Liver (tissue), 9 donors: Measurements from ENCODE around the gene PPP1R18. TPM values are rescaled to one million over a fixed set of nuclear protein-coding genes. Genes with fewer than 3 reads are reported as not detected.
A peak's percentile ranks its signal among the peaks of the same experiment; 100 is the strongest.

Experiments
- DNase-seq: peaks from one replicate; pipeline ENCODE4 v3.0.0-alpha.2; 2017; ENCODE audit warnings: low spot score
- H3K27ac ChIP-seq, 2 donors: one replicate each; pipeline ENCODE4 v1.7.0; 2013; ENCODE audit warnings: inconsistent platforms in 2 of 2, low read length in 2 of 2, control low read depth in 1 of 2, low read depth in 1 of 2, mild to moderate bottlenecking in 1 of 2
- H3K27me3 ChIP-seq, 4 donors: one replicate each; pipeline versions ENCODE4 v1.6.1 to v1.7.0; 2013; ENCODE audit warnings: low read length in 3 of 4, inconsistent platforms in 1 of 4, mild to moderate bottlenecking in 1 of 4, moderate library complexity in 1 of 4; ENCODE audit not compliant: control insufficient read depth in 4 of 4, insufficient read depth in 4 of 4
- H3K36me3 ChIP-seq, 4 donors: one replicate each; pipeline versions ENCODE4 v1.6.1 to v1.7.0; 2013; ENCODE audit warnings: low read length in 3 of 4, mild to moderate bottlenecking in 3 of 4, low read depth in 1 of 4, moderate library complexity in 1 of 4; ENCODE audit not compliant: control insufficient read depth in 4 of 4, insufficient read depth in 3 of 4
- H3K4me1 ChIP-seq, 4 donors: one replicate each; pipeline versions ENCODE4 v1.6.1 to v1.7.0; 2013; ENCODE audit warnings: low read length in 3 of 4, mild to moderate bottlenecking in 3 of 4, moderate library complexity in 1 of 4; ENCODE audit not compliant: control insufficient read depth in 4 of 4, insufficient read depth in 4 of 4
- H3K4me3 ChIP-seq, 3 donors: one replicate each; pipeline versions ENCODE4 v1.6.1 to v1.7.0; 2013; ENCODE audit warnings: low read length in 3 of 3, control low read depth in 1 of 3, low read depth in 1 of 3, mild to moderate bottlenecking in 1 of 3
- H3K9ac ChIP-seq, 2 donors: one replicate each; pipeline ENCODE4 v1.7.0; 2013; ENCODE audit warnings: low read length in 2 of 2, mild to moderate bottlenecking in 2 of 2, moderate library complexity in 2 of 2, control low read depth in 1 of 2, low read depth in 1 of 2
- H3K9me3 ChIP-seq, 4 donors: one replicate each; pipeline versions ENCODE4 v1.6.1 to v1.7.0; 2013; ENCODE audit warnings: low read length in 3 of 4; ENCODE audit not compliant: control insufficient read depth in 4 of 4
- ATF3 ChIP-seq: IDR thresholded peaks from 2 replicates; pipeline ENCODE4 v1.6.1; 2016; ENCODE audit warnings: antibody characterized with exemption
- EGR1 ChIP-seq, 2 donors: IDR thresholded peaks; 2 replicates each; pipeline ENCODE4 v1.6.1; 2016 to 2018; ENCODE audit warnings: antibody characterized with exemption in 2 of 2, low read depth in 2 of 2
- FOXA2 ChIP-seq: IDR thresholded peaks from 2 replicates; pipeline ENCODE4 v1.6.1; 2016; ENCODE audit warnings: antibody characterized with exemption
- GABPA ChIP-seq, 2 donors: IDR thresholded peaks in 1 of 2; conservative IDR thresholded peaks in 1 of 2; 2 replicates each; pipeline ENCODE4 v1.6.1; 2016; ENCODE audit warnings: antibody characterized with exemption in 2 of 2, mild to moderate bottlenecking in 1 of 2, moderate library complexity in 1 of 2
- HNF4A ChIP-seq, 2 donors: conservative IDR thresholded peaks; 2 replicates each; pipeline ENCODE4 v1.6.1; 2016; ENCODE audit warnings: antibody characterized with exemption in 2 of 2, mild to moderate bottlenecking in 2 of 2
- HNF4G ChIP-seq: IDR thresholded peaks from 2 replicates; pipeline ENCODE4 v1.6.1; 2016; ENCODE audit warnings: antibody characterized with exemption
- JUND ChIP-seq, 2 donors: IDR thresholded peaks; 2 replicates each; pipeline ENCODE4 v1.6.1; 2016; ENCODE audit warnings: antibody characterized with exemption in 2 of 2
- NR2F2 ChIP-seq: IDR thresholded peaks from 2 replicates; pipeline ENCODE4 v1.6.1; 2016; ENCODE audit warnings: antibody characterized with exemption
- REST ChIP-seq: IDR thresholded peaks from 2 replicates; pipeline ENCODE4 v1.6.1; 2016; ENCODE audit warnings: antibody characterized with exemption, mild to moderate bottlenecking
- YY1 ChIP-seq: IDR thresholded peaks from 2 replicates; pipeline ENCODE4 v1.6.1; 2016; ENCODE audit warnings: antibody characterized with exemption, mild to moderate bottlenecking
- WGBS: extraction: QIAGEN DNeasy Blood & Tissue Kit; methylation state at CpG from one replicate; pipeline ENCODE4 v1.1.7; 2013; 5-methylcytosine and 5-hydroxymethylcytosine counted together
- polyA plus RNA-seq, 2 donors: library from polyadenylated mRNA; stranded (reverse) in 1 of 2; unstranded in 1 of 2; fragments of 200-250 nt in 1 of 2; fragments of >200 nt in 1 of 2; fragmentation: Nextera tagmentation in 1 of 2; extraction: Ambion mirVana in 1 of 2; gene quantifications; one replicate each; pipeline versions ENCODE4 v1.2.1 to v1.2.3, GENCODE V29; 2013 to 2015
- total RNA-seq, 2 donors: library from RNA; depleted of rRNA; stranded (reverse); fragments of >200 nt; gene quantifications; one replicate each; pipeline ENCODE4 v1.2.3, GENCODE V29; 2014
- TF ChIP-seq, protein P1 (sequence below): IDR thresholded peaks from 2 replicates; pipeline ENCODE4 v1.6.1; 2016; ENCODE audit warnings: antibody characterized with exemption
- TF ChIP-seq, protein P2 (sequence below): fragments of 150-350 bp; IDR thresholded peaks from 2 replicates; pipeline ENCODE4 v1.5.1; 2017; ENCODE audit warnings: improper control_type of control experiment, low read depth, low read length; ENCODE audit not compliant: missing input control
- donor health status: healthy.
- donor health status: healthy.
- donor health status: healthy.
- donor health status: healthy.
- donor health status: healthy.

Gene PPP1R18
- total and polyA plus RNA-seq, 4 donors = 7.4 to 17.4 (median 11.5) TPM

DNA sequence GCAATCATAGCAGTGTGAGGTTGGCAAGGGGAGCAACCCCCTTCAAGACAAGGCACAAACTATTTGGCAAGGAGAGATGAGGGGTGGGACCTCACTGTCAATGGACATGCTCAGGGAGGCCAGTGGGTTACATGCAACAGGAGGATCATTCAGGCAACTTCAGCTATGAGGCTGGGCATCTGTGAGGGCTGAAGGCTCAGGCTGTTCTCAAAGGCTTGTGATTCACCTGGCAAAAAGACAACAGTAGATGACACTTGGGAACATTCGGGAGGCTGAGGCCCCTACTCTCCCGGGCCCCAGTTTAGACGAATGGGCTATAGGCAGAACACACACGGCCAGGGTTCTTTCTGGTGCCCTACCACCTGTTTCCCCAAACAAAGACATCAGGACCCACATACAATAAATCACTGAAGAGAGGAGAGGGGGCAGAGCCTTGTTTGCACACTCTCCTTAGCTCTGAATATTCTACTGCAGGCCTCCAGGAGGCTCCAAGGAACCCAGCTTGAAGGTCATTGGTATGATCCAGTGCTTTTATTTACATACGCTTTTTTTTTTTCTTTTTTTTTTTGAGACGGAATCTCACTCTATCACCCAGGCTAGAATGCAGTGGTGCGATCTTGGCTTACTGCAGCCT, 41.6 kb upstream of the PPP1R18 start:
- Histone ChIP-seq H3K9ac (no peak overlapping the region), H3K9me3 (no peaks in the 10 kb centered on the region), H3K4me3 (no peak overlapping the region), H3K27ac (peak overlapping the region in 1 of 2 donors; percentile 21), H3K27me3 (no peaks in the 10 kb centered on the region), H3K4me1 (peaks cover 0 to 23% (median 13%) of the 10 kb centered on the region in 4 donors), H3K36me3 (peaks cover 17 to 55% (median 47%) of the 10 kb centered on the region in 4 donors)
- no peak for DNase-seq
- 72% methylated on average over 7 of the region's 7 CpGs for WGBS
- TF ChIP-seq REST = no peak
- no peak for TF ChIP-seq HNF4G
- no peak for TF ChIP-seq NR2F2
- TF ChIP-seq, protein P1, sequence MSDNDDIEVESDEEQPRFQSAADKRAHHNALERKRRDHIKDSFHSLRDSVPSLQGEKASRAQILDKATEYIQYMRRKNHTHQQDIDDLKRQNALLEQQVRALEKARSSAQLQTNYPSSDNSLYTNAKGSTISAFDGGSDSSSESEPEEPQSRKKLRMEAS = no peak
- no peak for TF ChIP-seq GABPA (IDR thresholded peaks at IDR 0.05 in 1 of 2, conservative IDR thresholded peaks at IDR 0.05 in 1 of 2)
- TF ChIP-seq YY1 = no peak
- TF ChIP-seq EGR1 (IDR thresholded peaks at IDR 0.05; ENCODE audit: low read depth in 2 of 2) = no peak
- TF ChIP-seq, protein P2, sequence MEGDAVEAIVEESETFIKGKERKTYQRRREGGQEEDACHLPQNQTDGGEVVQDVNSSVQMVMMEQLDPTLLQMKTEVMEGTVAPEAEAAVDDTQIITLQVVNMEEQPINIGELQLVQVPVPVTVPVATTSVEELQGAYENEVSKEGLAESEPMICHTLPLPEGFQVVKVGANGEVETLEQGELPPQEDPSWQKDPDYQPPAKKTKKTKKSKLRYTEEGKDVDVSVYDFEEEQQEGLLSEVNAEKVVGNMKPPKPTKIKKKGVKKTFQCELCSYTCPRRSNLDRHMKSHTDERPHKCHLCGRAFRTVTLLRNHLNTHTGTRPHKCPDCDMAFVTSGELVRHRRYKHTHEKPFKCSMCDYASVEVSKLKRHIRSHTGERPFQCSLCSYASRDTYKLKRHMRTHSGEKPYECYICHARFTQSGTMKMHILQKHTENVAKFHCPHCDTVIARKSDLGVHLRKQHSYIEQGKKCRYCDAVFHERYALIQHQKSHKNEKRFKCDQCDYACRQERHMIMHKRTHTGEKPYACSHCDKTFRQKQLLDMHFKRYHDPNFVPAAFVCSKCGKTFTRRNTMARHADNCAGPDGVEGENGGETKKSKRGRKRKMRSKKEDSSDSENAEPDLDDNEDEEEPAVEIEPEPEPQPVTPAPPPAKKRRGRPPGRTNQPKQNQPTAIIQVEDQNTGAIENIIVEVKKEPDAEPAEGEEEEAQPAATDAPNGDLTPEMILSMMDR = no peak

DNA sequence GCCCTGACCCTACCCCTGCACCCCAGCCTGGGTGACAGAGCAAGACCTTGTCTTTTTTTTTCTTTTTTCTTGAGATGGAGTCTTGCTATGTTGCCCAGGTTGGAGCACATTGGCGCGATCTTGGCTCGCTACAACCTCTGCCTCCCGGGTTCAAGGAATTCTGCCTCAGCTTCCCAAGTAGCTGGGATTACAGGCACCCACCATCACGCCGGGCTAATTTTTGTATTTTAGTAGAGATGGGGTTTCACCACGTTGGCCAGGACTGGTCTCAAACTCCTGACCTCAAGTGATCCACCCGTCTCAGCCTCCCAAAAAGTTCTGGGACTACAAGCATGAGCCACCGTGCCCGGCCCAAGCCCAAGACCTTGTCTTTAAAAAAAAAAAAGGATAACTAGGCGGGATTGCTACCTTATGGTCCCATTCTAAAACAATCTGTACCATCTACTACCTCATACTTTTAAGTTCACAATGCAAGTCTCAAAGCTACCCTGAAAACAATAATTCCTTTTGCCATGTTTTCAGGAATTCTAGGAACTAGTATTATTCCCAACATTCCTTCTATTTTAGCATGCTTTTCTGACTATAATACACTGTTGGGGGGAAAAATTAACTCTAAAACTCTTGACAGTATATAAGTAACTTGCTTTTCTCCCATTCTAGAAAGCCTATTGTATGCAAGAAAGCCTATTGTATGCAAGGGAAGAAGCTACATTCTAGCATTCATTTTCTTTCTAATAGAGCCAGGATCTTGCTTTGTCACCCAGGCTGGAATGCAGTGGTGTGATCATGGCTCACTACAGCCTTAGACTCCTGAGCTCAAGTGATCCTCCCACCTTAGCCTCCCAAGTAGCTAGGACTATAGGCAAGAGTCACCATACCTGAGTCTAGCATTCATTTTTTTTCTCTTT, 40.3 kb upstream of the PPP1R18 start:
- H3K4me1 ChIP-seq = peaks cover 0 to 35% (median 25%) of the 10 kb centered on the region in 4 donors
- no peak overlapping the region for H3K4me3 ChIP-seq
- H3K27me3 ChIP-seq = no peaks in the 10 kb centered on the region
- TF ChIP-seq, protein P2 = no peak
- no peak for TF ChIP-seq ATF3
- no peak for TF ChIP-seq JUND (IDR thresholded peaks at IDR 0.05)
- no peak for TF ChIP-seq FOXA2
- no peak for TF ChIP-seq HNF4A (conservative IDR thresholded peaks at IDR 0.05)
- TF ChIP-seq, protein P1 = no peak
- 91% methylated on average over 11 of the region's 11 CpGs for WGBS
- no peaks in the 10 kb centered on the region for H3K9me3 ChIP-seq
- no peak overlapping the region for H3K27ac ChIP-seq
- H3K36me3 ChIP-seq = peaks cover 17 to 55% (median 47%) of the 10 kb centered on the region in 4 donors
- no peak overlapping the region for H3K9ac ChIP-seq
- DNase-seq = no peak
